HEK293T (cell line): ENCODE measurements around the gene CDH13.

Experiments used
- ARNT ChIP-seq: fragments of 450-650 bp; IDR thresholded peaks from 2 replicates; pipeline ENCODE4 v1.6.1; 2017; ENCODE audit warnings: mild to moderate bottlenecking
- BHLHE40 ChIP-seq: fragments of 450-650 bp; IDR thresholded peaks from 2 replicates; pipeline ENCODE4 v1.6.1; 2016; ENCODE audit warnings: mild to moderate bottlenecking, moderate library complexity, borderline replicate concordance
- CTBP1 ChIP-seq: fragments of 450-650 bp; IDR thresholded peaks from 2 replicates; pipeline ENCODE4 v1.6.1; 2016; ENCODE audit warnings: borderline replicate concordance
- FOXA1 ChIP-seq: fragments of 450-650 bp; IDR thresholded peaks from 2 replicates; pipeline ENCODE4 v1.6.1; 2016; ENCODE audit warnings: mild to moderate bottlenecking
- FOXK2 ChIP-seq: fragments of 450-650 bp; IDR thresholded peaks from 2 replicates; pipeline ENCODE4 v1.6.1; 2016; ENCODE audit warnings: mild to moderate bottlenecking
- FOXM1 ChIP-seq: fragments of 450-650 bp; IDR thresholded peaks from 2 replicates; pipeline ENCODE4 v1.6.1; 2017; ENCODE audit warnings: mild to moderate bottlenecking, borderline replicate concordance
- L3MBTL2 ChIP-seq: fragments of 450-650 bp; conservative IDR thresholded peaks from 2 replicates; pipeline ENCODE4 v1.6.1; 2016; ENCODE audit warnings: mild to moderate bottlenecking
- PKNOX1 ChIP-seq: fragments of 450-650 bp; IDR thresholded peaks from 2 replicates; pipeline ENCODE4 v1.6.1; 2016
- SP1 ChIP-seq: fragments of 450-650 bp; IDR thresholded peaks from 2 replicates; pipeline ENCODE4 v1.6.1; 2017
- SUZ12 ChIP-seq: fragments of 450-650 bp; IDR thresholded peaks from 2 replicates; pipeline ENCODE4 v1.6.1; 2016; ENCODE audit warnings: mild to moderate bottlenecking
- TARDBP ChIP-seq: fragments of 450-650 bp; IDR thresholded peaks from 2 replicates; pipeline ENCODE4 v1.6.1; 2016
- ZNF384 ChIP-seq: fragments of 450-650 bp; IDR thresholded peaks from 2 replicates; pipeline ENCODE4 v1.6.1; 2016

DNA sequence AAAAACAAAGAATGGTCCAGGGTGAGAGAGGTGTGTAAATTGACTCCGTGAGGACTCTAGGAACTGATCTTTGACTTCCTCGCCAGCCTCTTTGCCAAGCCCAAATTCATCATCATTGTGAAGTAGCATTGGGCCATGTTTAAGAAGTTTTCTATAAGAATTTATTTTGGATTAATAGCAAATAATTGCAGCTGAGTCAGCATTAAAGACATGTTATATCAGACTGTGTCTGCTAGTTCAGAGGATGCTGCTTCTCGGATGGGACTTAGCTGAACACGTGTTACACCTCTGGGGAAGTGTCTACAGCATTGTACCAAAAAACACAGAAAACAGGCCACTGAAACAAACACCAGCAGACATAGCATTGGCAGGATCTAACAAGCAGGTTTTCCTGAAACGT is 366.6 kb downstream of the CDH13 start:
- TF ChIP-seq ARNT: no peak
- no peak for TF ChIP-seq FOXK2
- TF ChIP-seq ZNF384: no peak
- no peak for TF ChIP-seq SUZ12
- TF ChIP-seq CTBP1: no peak
- no peak for TF ChIP-seq TARDBP
- TF ChIP-seq FOXA1: no peak
- no peak for TF ChIP-seq PKNOX1
- no peak for TF ChIP-seq BHLHE40
- TF ChIP-seq L3MBTL2: no peak
- TF ChIP-seq SP1: no peak
- no peak for TF ChIP-seq FOXM1
